Neural progenitor cell (in vitro differentiated cells): Measurements from ENCODE around the gene CDH26. TPM values are rescaled to one million over a fixed set of nuclear protein-coding genes. Genes with fewer than 3 reads are reported as not detected.

Source experiments
- DNase-seq: peaks from one replicate; pipeline ENCODE4 v3.0.0-alpha.2; 2016; ENCODE audit warnings: low spot score
- H2AFZ ChIP-seq: fragments of 200-600 bp; sonication (generic); replicated peaks from 2 replicates; pipeline ENCODE4 v1.6.1; 2016; ENCODE audit warnings: antibody characterized with exemption
- H3F3A ChIP-seq: fragments of 200-600 bp; sonication (generic); 2 replicates; pipeline ENCODE4 v1.6.1; 2016; ENCODE audit warnings: antibody characterized with exemption, low read depth
- H3K27ac ChIP-seq: fragments of 200-600 bp; sonication (generic); 2 replicates; pipeline ENCODE4 v1.5.1; 2016; ENCODE audit warnings: mild to moderate bottlenecking
- H3K27me3 ChIP-seq: fragments of 200-600 bp; sonication (generic); 2 replicates; pipeline ENCODE4 v1.6.1; 2016; ENCODE audit warnings: mild to moderate bottlenecking, moderate library complexity
- H3K36me3 ChIP-seq: fragments of 200-600 bp; sonication (generic); 2 replicates; pipeline ENCODE4 v1.5.1; 2016
- H3K4me1 ChIP-seq: fragments of 200-600 bp; sonication (generic); 2 replicates; pipeline ENCODE4 v1.6.1; 2016; ENCODE audit warnings: mixed run types
- H3K4me2 ChIP-seq: fragments of 200-600 bp; sonication (generic); 2 replicates; pipeline ENCODE4 v1.6.1; 2016
- H3K4me3 ChIP-seq: fragments of 200-600 bp; sonication (generic); 2 replicates; pipeline ENCODE4 v1.5.1; 2016
- H3K79me2 ChIP-seq: fragments of 200-600 bp; sonication (generic); 2 replicates; pipeline ENCODE4 v1.6.1; 2016; ENCODE audit warnings: low read depth
- H3K9ac ChIP-seq: fragments of 200-600 bp; sonication (generic); 2 replicates; pipeline ENCODE4 v1.6.1; 2016
- H3K9me3 ChIP-seq: fragments of 200-600 bp; sonication (generic); 2 replicates; pipeline ENCODE4 v1.5.1; 2016; ENCODE audit warnings: low read depth
- H4K20me1 ChIP-seq: fragments of 200-600 bp; sonication (generic); 2 replicates; pipeline ENCODE4 v1.6.1; 2016; ENCODE audit warnings: low read depth
- H3K27ac Mint-ChIP-seq: 3 replicates; pipeline ENCODE4 v1.8.0; 2021; ENCODE audit warnings: mixed read lengths
- H3K27me3 Mint-ChIP-seq: 2 replicates; pipeline ENCODE4 v1.8.0; 2022; ENCODE audit warnings: low read depth, mild to moderate bottlenecking, inconsistent platforms, moderate library complexity, mixed read lengths; ENCODE audit not compliant: insufficient read depth
- H3K36me3 Mint-ChIP-seq: 3 replicates; pipeline ENCODE4 v1.8.0; 2021; ENCODE audit warnings: mixed read lengths
- H3K4me1 Mint-ChIP-seq: 3 replicates; pipeline ENCODE4 v1.8.0; 2021; ENCODE audit warnings: mixed read lengths
- H3K4me3 Mint-ChIP-seq: 3 replicates; pipeline ENCODE4 v1.8.0; 2021; ENCODE audit warnings: mild to moderate bottlenecking, moderate library complexity, mixed read lengths
- H3K9me3 Mint-ChIP-seq: 3 replicates; pipeline ENCODE4 v1.8.0; 2020; ENCODE audit warnings: mixed read lengths
- CTCF ChIP-seq: fragments of 200-600 bp; sonication (generic); IDR thresholded peaks from 2 replicates; pipeline ENCODE4 v1.5.1; 2017; ENCODE audit warnings: antibody characterized with exemption, mild to moderate bottlenecking
- EZH2 ChIP-seq: fragments of 200-600 bp; sonication (generic); IDR thresholded peaks from 2 replicates; pipeline ENCODE4 v1.6.1; 2017; ENCODE audit warnings: antibody characterized with exemption, mild to moderate bottlenecking, moderate library complexity
- EZH2phosphoT487 ChIP-seq: fragments of 200-600 bp; sonication (generic); IDR thresholded peaks from 2 replicates; pipeline ENCODE4 v1.6.1; 2017; ENCODE audit warnings: antibody characterized with exemption
- total RNA-seq: library from RNA; depleted of rRNA; stranded (reverse); fragments of >200 nt; gene quantifications from 2 replicates; pipeline ENCODE4 v1.2.3, GENCODE V29; 2015; ENCODE audit warnings: low replicate concordance

CDH26 gene
- total RNA-seq, 1 donor from 2014 or later, result not detected

- peaks cover 12% of the 10 kb centered on the region for H3K4me1 ChIP-seq
- H3F3A ChIP-seq, result no peaks in the 10 kb centered on the region
- no peak overlapping the region for H3K4me3 ChIP-seq
- peaks cover 15% of the 10 kb centered on the region for H3K4me1 Mint-ChIP-seq
- H3K36me3 Mint-ChIP-seq, result no peaks in the 10 kb centered on the region
- H2AFZ ChIP-seq, result no peak overlapping the region
- no peak for TF ChIP-seq EZH2
- no peak for TF ChIP-seq CTCF
- TF ChIP-seq EZH2phosphoT487, result no peak
- H4K20me1 ChIP-seq, result no peaks in the 10 kb centered on the region
- H3K79me2 ChIP-seq, result no peaks in the 10 kb centered on the region
- no peak overlapping the region for H3K4me3 Mint-ChIP-seq
- H3K9ac ChIP-seq, result no peak overlapping the region
- H3K4me2 ChIP-seq, result no peak overlapping the region
- H3K27ac ChIP-seq, result no peak overlapping the region
- H3K27ac Mint-ChIP-seq, result no peak overlapping the region
- no peaks in the 10 kb centered on the region for H3K27me3 ChIP-seq
- no peak for DNase-seq
- peaks cover 4% of the 10 kb centered on the region for H3K27me3 Mint-ChIP-seq
- no peaks in the 10 kb centered on the region for H3K36me3 ChIP-seq
- H3K9me3 Mint-ChIP-seq, result no peaks in the 10 kb centered on the region
- no peaks in the 10 kb centered on the region for H3K9me3 ChIP-seq
Measured at GRCh38 chr20:59961423-59961822, 3.2 kb downstream of the CDH26 start.

- H3K36me3 Mint-ChIP-seq, result no peaks in the 10 kb centered on the region
Measured at GRCh38 chr20:59962155-59962554, 3.9 kb downstream of the CDH26 start.

DNA sequence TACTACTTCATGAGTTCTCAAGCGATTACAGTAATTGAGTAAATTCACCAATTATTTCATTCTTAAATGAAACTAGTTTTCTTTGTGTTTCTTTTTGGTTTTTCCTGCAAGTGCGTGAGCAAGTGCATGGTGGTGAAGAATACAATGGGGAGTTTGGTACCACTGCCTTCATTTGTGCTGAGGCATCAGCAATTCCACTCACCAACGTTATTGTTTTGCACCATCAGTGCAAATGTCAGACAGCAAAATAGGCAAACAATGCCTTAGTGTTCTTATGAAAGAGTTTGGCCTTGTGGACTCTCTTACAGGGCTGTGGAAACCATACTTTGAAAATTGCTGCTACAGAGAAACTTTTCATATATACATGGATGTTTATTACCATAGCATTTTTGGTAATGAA, 8.2 kb downstream of the CDH26 start:
- Mint-ChIP-seq H3K27ac (no peak overlapping the region), H3K4me3 (no peak overlapping the region), H3K27me3 (no peaks in the 10 kb centered on the region), H3K4me1 (no peaks in the 10 kb centered on the region), H3K9me3 (no peaks in the 10 kb centered on the region), H3K36me3 (no peaks in the 10 kb centered on the region)
- Histone ChIP-seq H2AFZ (no peak overlapping the region), H3K4me3 (no peak overlapping the region), H3K9me3 (no peaks in the 10 kb centered on the region), H3K4me1 (no peaks in the 10 kb centered on the region), H3F3A (no peaks in the 10 kb centered on the region), H3K9ac (no peak overlapping the region), H3K27me3 (no peaks in the 10 kb centered on the region), H3K79me2 (no peaks in the 10 kb centered on the region), H3K4me2 (no peak overlapping the region), H3K27ac (no peak overlapping the region), H4K20me1 (no peaks in the 10 kb centered on the region), H3K36me3 (no peaks in the 10 kb centered on the region)
- DNase-seq, result no peak
- no peak for TF ChIP-seq CTCF
- TF ChIP-seq EZH2phosphoT487, result no peak
- no peak for TF ChIP-seq EZH2

More at GRCh38 chr20:59962155-59962554, 3.9 kb downstream of the CDH26 start:
- DNase-seq, result no peak
- H3K27ac ChIP-seq, result no peak overlapping the region
- H3K79me2 ChIP-seq, result no peaks in the 10 kb centered on the region
- H3K4me2 ChIP-seq, result no peak overlapping the region
- Mint-ChIP-seq H3K9me3 (no peaks in the 10 kb centered on the region), H3K4me1 (peaks cover 14% of the 10 kb centered on the region), H3K27me3 (peaks cover 2% of the 10 kb centered on the region), H3K27ac (no peak overlapping the region), H3K4me3 (no peak overlapping the region)
- no peaks in the 10 kb centered on the region for H3K9me3 ChIP-seq
- H3K4me1 ChIP-seq, result peaks cover 12% of the 10 kb centered on the region
- H4K20me1 ChIP-seq, result no peaks in the 10 kb centered on the region
- no peaks in the 10 kb centered on the region for H3K36me3 ChIP-seq
- no peak overlapping the region for H3K4me3 ChIP-seq
- no peak for TF ChIP-seq EZH2
- TF ChIP-seq EZH2phosphoT487, result no peak
- TF ChIP-seq CTCF, result no peak
- no peaks in the 10 kb centered on the region for H3K27me3 ChIP-seq
- H3K9ac ChIP-seq, result no peak overlapping the region
- no peak overlapping the region for H2AFZ ChIP-seq
- no peaks in the 10 kb centered on the region for H3F3A ChIP-seq

GRCh38 chr20:59971428-59971827, 13.2 kb downstream of the CDH26 start:
- no peak for DNase-seq
- Histone ChIP-seq H3K9ac (no peak overlapping the region), H3K79me2 (no peaks in the 10 kb centered on the region), H3K27me3 (no peaks in the 10 kb centered on the region), H3F3A (no peaks in the 10 kb centered on the region), H3K36me3 (no peaks in the 10 kb centered on the region), H3K4me1 (no peaks in the 10 kb centered on the region), H3K4me2 (no peak overlapping the region), H2AFZ (no peak overlapping the region), H4K20me1 (no peaks in the 10 kb centered on the region), H3K4me3 (no peak overlapping the region), H3K27ac (no peak overlapping the region), H3K9me3 (no peaks in the 10 kb centered on the region)
- peaks cover 1% of the 10 kb centered on the region for H3K4me1 Mint-ChIP-seq
- no peak overlapping the region for H3K27ac Mint-ChIP-seq
- H3K27me3 Mint-ChIP-seq, result no peaks in the 10 kb centered on the region
- TF ChIP-seq EZH2 (no peak), CTCF (no peak), EZH2phosphoT487 (no peak)
- no peaks in the 10 kb centered on the region for H3K9me3 Mint-ChIP-seq
- H3K36me3 Mint-ChIP-seq, result no peaks in the 10 kb centered on the region
- no peak overlapping the region for H3K4me3 Mint-ChIP-seq
